Vagina (tissue), 2 donors: ENCODE results near the gene XRCC5. TPM values are rescaled to one million over a fixed set of nuclear protein-coding genes. Genes with fewer than 3 reads are reported as not detected.

ENCODE experiments used
- DNase-seq, 2 donors: peaks; one replicate each; pipeline ENCODE4 v3.0.0-alpha.2; 2017; ENCODE audit errors: extremely low spot score in 2 of 2
- H3K27ac ChIP-seq: fragments of 200-600 bp; sonication (generic); one replicate; pipeline ENCODE4 v1.5.1; 2019
- H3K27me3 ChIP-seq: fragments of 200-600 bp; sonication (generic); one replicate; pipeline ENCODE4 v1.5.1; 2019
- H3K36me3 ChIP-seq, 2 donors: fragments of 200-600 bp; sonication (generic); one replicate each; pipeline ENCODE4 v1.5.1; 2017 to 2019
- H3K4me1 ChIP-seq: fragments of 200-600 bp; sonication (generic); one replicate; pipeline ENCODE4 v1.5.1; 2019
- H3K4me3 ChIP-seq, 2 donors: fragments of 200-600 bp; sonication (generic); 1 replicate in 1 of 2; 2 replicates in 1 of 2; pipeline ENCODE4 v1.5.1; 2016 to 2019
- H3K9me3 ChIP-seq: fragments of 200-600 bp; sonication (generic); one replicate; pipeline ENCODE4 v1.5.1; 2019
- POLR2A ChIP-seq, 2 donors: fragments of 450-650 bp; IDR thresholded peaks; one replicate each; pipeline ENCODE4 v1.6.1; 2017; ENCODE audit warnings: antibody characterized with exemption in 2 of 2, mild to moderate bottlenecking in 2 of 2, moderate library complexity in 2 of 2
- POLR2AphosphoS5 ChIP-seq, 2 donors: sonication (generic); formaldehyde crosslinking; IDR thresholded peaks; one replicate each; pipeline ENCODE4 v1.9.0; 2017; ENCODE audit warnings: antibody characterized with exemption in 2 of 2, mild to moderate bottlenecking in 2 of 2, low read depth in 1 of 2; ENCODE audit not compliant: insufficient read depth in 1 of 2
- intact Hi-C: fragments of 100-400 bp; cut with DNase I; formaldehyde crosslinking; loops from one replicate; pipeline ENCODE4 v1.15.1; 2023
- total RNA-seq: library from RNA; depleted of rRNA; stranded (reverse); fragments of >200 nt; gene quantifications from one replicate; pipeline ENCODE4 v1.2.3, GENCODE V29; 2016
- TF ChIP-seq, protein P1 (sequence below), 3 experiments: fragments of 450-650 bp in 2 of 3; fragments of 200-600 bp in 1 of 3; sonication (generic) in 1 of 3; IDR thresholded peaks; one replicate each; pipeline ENCODE4 v1.5.1; 2017 to 2019; ENCODE audit warnings: antibody characterized with exemption in 3 of 3, mild to moderate bottlenecking in 2 of 3, moderate library complexity in 2 of 3

Gene XRCC5
- total RNA-seq, 1 donor from 2014 or later = 118 TPM

DNA sequence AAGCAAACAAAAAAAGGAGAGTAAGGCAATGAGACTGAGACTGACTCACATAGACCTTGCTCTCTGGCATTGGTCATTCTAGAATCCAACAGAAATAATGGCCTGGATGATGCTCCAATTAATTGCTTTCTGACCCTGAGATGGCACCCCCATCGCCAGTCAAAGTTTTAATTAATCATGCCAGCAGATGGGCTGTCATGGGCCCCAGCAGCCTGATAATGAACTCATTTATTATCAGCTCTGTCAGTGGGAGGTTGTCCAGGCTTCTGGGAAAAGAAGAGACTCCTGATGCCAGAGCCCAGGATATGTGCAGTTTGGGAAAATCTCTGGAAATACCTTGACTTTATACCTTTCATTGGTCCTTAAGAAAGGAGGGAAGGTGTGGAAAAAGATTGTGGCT lies 115.2 kb downstream of the XRCC5 start:
- intact Hi-C loops = no loop called here
- DNase-seq = peak in 1 of 2 donors; percentile 29
- Histone ChIP-seq H3K4me1 (no peaks in the 10 kb centered on the region), H3K36me3 (no peaks in the 10 kb centered on the region), H3K27me3 (no peaks in the 10 kb centered on the region), H3K9me3 (no peaks in the 10 kb centered on the region), H3K27ac (no peak overlapping the region), H3K4me3 (no peak overlapping the region)
- TF ChIP-seq POLR2AphosphoS5 (IDR thresholded peaks at IDR 0.05; ENCODE audit: insufficient read depth in 1 of 2, low read depth in 1 of 2) = no peak
- no peak for TF ChIP-seq POLR2A (IDR thresholded peaks at IDR 0.05)
- TF ChIP-seq, protein P1, sequence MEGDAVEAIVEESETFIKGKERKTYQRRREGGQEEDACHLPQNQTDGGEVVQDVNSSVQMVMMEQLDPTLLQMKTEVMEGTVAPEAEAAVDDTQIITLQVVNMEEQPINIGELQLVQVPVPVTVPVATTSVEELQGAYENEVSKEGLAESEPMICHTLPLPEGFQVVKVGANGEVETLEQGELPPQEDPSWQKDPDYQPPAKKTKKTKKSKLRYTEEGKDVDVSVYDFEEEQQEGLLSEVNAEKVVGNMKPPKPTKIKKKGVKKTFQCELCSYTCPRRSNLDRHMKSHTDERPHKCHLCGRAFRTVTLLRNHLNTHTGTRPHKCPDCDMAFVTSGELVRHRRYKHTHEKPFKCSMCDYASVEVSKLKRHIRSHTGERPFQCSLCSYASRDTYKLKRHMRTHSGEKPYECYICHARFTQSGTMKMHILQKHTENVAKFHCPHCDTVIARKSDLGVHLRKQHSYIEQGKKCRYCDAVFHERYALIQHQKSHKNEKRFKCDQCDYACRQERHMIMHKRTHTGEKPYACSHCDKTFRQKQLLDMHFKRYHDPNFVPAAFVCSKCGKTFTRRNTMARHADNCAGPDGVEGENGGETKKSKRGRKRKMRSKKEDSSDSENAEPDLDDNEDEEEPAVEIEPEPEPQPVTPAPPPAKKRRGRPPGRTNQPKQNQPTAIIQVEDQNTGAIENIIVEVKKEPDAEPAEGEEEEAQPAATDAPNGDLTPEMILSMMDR (IDR thresholded peaks at IDR 0.05) = no peak

DNA sequence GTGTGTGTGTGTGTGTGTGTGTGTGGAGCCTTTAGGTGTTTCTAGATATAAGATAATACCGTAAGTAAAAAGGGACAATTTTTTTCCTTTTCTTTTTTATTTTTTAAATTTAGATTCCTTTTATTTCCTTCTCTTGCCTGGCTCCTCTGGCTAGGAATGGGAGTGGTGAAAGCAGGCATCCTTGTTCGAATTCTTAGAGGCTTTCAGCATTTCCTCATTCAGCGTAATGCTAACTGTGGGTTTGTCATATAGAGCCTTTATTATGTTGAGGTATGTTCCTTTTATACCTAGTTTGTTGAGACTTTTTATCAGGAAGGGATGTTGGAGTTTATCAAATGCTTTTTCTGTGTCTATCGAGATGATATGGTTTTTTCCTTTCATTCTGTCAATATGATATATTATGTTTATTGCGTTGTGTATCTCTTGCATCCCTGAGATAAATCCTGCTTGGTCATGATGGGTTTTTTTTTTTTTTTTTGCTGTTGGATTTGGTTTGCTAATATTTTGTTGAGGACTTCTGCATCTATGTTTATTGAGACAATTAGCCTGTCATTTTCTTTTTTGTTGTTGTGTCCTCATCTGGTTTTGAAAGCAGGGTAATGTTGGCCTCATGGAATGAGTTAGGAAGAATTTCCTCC lies 120.2 kb downstream of the XRCC5 start:
- no peaks in the 10 kb centered on the region for H3K4me1 ChIP-seq
- intact Hi-C loops = no loop called here
- no peak overlapping the region for H3K4me3 ChIP-seq
- H3K36me3 ChIP-seq = no peaks in the 10 kb centered on the region
- TF ChIP-seq, protein P1 (IDR thresholded peaks at IDR 0.05) = no peak
- TF ChIP-seq POLR2AphosphoS5 (IDR thresholded peaks at IDR 0.05; ENCODE audit: insufficient read depth in 1 of 2, low read depth in 1 of 2) (no peak), POLR2A (IDR thresholded peaks at IDR 0.05) (no peak)
- peaks cover 4% of the 10 kb centered on the region for H3K9me3 ChIP-seq
- H3K27ac ChIP-seq = no peak overlapping the region
- no peak for DNase-seq
- no peaks in the 10 kb centered on the region for H3K27me3 ChIP-seq

DNA sequence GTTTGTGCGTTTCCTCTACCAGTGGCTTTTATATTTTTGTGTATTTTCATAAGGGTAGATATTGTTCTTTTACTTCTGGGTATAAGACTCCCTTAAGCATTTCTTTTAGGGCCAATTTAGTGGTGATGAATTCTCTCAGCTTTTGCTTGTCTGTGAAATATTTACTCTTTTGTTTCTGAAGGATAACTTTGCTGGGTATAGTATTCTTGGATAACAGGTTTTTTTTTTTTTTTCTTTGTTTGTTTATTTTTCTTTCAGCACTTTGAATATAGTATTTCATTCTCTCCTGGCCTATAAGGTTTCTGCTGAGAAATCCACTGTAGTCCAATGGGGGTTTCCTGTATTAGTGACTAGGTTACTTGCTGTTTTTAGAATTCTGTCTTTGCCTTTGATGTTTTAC lies 122.7 kb downstream of the XRCC5 start:
- Histone ChIP-seq H3K27me3 (no peaks in the 10 kb centered on the region), H3K9me3 (peaks cover 4% of the 10 kb centered on the region), H3K4me3 (no peak overlapping the region), H3K27ac (no peak overlapping the region), H3K4me1 (no peaks in the 10 kb centered on the region), H3K36me3 (no peaks in the 10 kb centered on the region)
- intact Hi-C loops = no loop called here
- TF ChIP-seq POLR2A (IDR thresholded peaks at IDR 0.05) (no peak), POLR2AphosphoS5 (IDR thresholded peaks at IDR 0.05; ENCODE audit: insufficient read depth in 1 of 2, low read depth in 1 of 2) (no peak)
- TF ChIP-seq, protein P1 (IDR thresholded peaks at IDR 0.05) = no peak
- no peak for DNase-seq

DNA sequence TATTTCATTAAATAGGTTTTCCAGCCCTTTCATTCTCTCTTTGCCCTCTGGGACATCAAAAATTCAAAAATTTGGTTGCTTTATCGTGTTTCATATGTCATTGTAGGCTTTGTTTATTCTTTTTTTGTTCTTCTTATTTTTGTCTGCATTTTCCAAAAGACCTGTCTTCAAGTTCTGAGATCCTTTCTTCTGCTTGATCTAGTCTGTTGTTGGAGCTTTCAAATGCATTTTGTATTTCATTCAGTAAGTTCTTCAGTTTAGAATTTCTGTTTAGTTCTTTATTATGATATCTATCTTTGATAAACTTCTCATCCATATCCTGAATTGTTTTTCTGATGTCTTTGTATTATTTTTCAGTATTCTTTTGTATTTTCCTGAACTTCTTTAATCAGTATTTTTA lies 123.6 kb downstream of the XRCC5 start:
- H3K4me3 ChIP-seq = no peak overlapping the region
- no peak overlapping the region for H3K27ac ChIP-seq
- no peaks in the 10 kb centered on the region for H3K36me3 ChIP-seq
- intact Hi-C loops = no loop called here
- no peaks in the 10 kb centered on the region for H3K27me3 ChIP-seq
- no peak for DNase-seq
- H3K4me1 ChIP-seq = no peaks in the 10 kb centered on the region
- H3K9me3 ChIP-seq = peaks cover 4% of the 10 kb centered on the region
- TF ChIP-seq POLR2A (IDR thresholded peaks at IDR 0.05) (no peak), POLR2AphosphoS5 (IDR thresholded peaks at IDR 0.05; ENCODE audit: insufficient read depth in 1 of 2, low read depth in 1 of 2) (no peak)
- TF ChIP-seq, protein P1 (IDR thresholded peaks at IDR 0.05) = no peak

DNA sequence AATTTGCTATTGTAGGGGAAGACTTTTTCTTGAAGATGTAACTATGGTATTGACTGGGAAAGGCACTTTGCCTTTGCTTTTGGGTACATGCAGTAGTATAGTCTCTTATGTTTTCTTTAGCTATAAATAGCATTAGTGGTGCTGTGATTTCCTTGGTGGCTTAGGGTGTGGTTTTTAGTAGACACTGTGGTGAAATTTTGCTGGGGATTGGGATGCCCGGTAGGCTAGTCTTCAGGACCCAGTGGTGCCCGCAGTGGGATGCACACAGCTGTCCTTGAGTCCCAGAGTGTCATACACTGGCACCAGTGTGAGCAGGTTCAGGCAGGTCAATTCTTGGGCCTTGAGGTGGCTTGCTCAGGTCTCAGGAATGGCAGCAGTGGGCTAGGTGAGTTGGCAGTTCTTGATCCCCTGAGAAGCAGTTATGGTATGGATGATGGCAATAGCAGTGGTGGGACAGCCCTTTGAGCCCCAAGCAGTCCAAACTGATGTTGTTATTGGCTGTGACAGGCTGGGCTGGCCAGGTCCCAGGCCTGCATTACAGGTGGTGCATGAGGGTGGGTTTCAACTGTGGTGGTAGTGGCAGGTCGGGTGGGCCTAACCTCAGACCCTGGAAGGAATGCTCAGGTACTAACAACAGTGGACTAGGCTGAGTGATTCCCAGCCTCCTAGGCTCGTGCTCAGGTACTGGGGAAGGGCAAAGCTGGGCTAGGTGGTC lies 124.3 kb downstream of the XRCC5 start:
- Histone ChIP-seq H3K27me3 (no peaks in the 10 kb centered on the region), H3K4me1 (no peaks in the 10 kb centered on the region), H3K27ac (no peak overlapping the region), H3K36me3 (no peaks in the 10 kb centered on the region), H3K4me3 (no peak overlapping the region), H3K9me3 (peaks cover 4% of the 10 kb centered on the region)
- peak in 1 of 2 donors; percentile 64 for DNase-seq
- TF ChIP-seq, protein P1 (IDR thresholded peaks at IDR 0.05) = no peak
- TF ChIP-seq POLR2A (IDR thresholded peaks at IDR 0.05) = no peak
- no peak for TF ChIP-seq POLR2AphosphoS5 (IDR thresholded peaks at IDR 0.05; ENCODE audit: insufficient read depth in 1 of 2, low read depth in 1 of 2)
- intact Hi-C loops = no loop called here
